ENCODE results near the gene LRP1.

The LRP1 gene

DNA sequence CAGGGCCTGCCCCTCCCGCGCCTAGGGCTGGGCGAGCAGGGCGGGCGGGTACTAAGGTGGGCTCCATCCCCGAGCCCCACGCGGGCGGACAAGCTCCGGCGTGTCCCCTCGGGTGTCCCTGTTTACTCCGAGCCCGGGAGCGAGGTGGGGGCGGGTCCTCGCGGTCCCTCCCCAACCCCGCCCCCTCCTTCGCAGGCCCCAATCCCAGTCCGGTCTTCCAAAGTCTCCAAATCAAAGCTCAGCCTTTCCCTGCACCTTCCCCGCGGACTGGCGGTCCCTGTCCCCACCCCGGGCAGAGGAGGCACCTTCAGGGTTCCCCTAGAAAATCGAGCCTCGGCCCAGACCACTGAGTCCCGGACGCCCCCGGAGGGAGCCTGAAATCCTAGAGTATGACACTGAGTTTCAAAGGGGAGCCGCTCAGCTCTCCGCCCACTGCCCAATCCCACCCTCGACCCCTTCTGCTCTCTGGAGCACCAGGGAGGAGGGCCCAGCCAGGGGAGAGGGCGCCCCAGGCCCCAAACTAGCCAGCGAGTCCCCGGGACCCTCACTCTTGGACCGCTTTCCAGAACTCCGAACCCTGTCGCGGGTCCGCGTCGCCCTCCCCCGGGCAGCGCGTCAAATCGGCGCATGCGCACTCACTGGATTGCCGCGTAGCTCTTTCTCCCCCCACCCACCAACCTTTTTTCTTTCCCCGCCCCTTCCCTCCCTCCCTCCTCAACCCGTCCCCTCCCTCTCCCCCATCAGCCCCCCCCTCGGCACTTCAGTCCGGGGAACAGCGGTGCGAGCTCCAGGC lies at the start of gene LRP1:
Gene LRP1 (plus strand): TSS at position 758 of the 793 bp plus-strand sequence. CDS start 482 bp downstream, outside the sequence.
- DNase-seq, result peak; percentile 50 to 77 (median 60)

DNA sequence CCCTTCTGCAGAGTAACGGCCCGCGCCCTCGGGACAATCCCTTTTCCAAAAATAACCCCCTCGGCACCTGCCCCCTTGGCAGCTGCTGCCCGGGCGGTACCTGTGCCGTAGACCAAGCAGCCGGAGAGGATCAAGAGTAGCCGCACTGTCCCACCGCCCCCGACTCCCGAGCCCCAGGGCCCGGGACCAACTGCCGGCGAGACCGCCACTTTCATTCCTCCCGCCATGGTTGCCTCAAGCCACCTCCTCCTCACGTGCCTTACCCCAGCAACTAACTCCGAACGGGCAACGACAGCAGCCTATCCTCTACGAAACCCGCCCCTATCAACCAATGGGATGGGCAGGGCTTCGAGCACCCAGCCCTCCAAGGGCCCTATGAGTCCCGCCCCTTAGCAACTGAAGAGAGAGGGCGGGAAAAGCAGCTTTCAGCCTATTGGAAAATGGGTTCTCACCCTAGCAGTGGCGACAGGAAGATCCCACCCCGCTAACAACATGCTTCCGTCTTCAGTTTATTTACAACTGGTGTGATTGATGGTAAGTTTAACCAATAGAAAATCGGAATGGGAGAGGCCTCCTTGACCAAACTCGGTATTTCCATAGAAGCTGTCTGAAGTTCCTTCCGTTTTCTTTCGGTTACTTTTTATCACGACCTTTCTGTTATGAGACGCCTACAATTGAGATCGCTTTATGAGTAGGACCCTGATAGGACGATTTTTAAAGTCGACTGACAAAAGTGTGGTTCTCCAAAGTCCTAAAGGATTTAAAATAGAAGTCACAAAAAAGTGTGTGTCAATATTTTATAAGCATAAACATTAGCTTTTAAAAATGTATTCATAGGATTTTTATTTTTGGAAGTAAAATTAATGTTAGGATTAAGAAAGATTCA lies 49.5 kb upstream of the LRP1 start, which contains the start of gene NEMP1:
Gene NEMP1 (minus strand): TSS at position 273 of the 886 bp plus-strand sequence. CDS start 46 bp downstream, at position 227.
- DNase-seq, result peak; percentile 73 to 88 (median 84)

DNA sequence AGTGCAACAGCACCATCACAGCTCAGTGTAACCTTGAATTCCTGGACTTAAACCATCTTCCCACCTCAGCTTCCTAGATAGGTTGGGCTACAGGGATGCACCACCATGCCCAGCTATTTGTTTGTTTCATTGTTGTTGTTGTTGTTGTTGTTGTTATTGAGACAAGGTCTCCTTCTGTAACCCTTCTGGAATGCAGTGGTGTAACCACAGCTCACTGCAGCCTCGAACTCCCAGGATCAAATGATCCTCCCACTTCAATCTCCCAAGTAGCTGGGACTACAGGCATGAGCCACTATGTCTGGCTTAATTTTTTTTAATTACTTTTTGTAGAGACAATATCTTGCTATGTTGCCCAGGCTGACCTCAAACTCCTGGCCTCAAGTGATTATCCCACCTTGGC lies 48.5 kb upstream of the LRP1 start:
- DNase-seq, result no peak

DNA sequence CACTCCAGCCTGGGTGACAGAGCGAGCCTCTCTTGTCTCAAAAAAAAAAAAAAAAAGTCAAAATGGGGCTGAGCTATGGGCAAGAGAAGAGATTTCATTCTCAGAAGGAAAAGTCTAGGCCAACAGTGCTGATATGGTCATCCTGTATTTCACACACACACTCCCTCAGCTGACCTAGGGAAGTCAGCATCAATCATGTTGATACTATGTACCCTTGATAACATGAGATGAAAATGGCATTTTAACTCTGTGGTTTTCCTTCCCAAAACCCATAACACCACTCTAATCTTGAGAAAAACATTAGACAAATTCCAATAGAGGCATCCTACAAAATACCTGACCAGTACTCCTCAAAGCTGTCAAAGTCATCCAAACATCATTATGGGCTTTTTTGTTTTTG lies 47.4 kb upstream of the LRP1 start:
- no peak for DNase-seq

DNA sequence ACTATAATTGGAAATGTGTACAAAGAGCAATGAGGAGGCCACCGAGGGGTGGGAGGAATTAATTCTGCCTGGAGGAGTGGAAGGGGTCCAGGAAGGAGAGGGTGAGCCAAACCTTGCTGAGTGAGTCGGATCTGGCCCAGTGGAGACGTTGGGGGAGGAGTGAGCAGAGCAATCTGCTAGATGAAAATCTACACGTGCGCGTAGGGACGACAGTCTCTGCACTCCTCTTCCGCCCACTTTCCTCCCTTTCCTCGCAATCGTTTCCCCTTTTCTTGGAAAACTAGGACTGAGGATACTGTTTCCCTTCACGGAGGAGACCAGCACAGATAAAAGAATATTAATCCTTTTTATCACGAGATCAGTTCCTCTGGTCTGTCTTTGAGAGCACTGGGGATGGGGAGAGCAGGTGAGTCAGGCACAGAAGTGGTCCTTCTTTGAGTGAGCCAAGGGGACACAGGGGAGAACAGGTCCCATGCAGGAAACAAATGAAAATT lies 42.2 kb upstream of the LRP1 start:
- no peak for DNase-seq

DNA sequence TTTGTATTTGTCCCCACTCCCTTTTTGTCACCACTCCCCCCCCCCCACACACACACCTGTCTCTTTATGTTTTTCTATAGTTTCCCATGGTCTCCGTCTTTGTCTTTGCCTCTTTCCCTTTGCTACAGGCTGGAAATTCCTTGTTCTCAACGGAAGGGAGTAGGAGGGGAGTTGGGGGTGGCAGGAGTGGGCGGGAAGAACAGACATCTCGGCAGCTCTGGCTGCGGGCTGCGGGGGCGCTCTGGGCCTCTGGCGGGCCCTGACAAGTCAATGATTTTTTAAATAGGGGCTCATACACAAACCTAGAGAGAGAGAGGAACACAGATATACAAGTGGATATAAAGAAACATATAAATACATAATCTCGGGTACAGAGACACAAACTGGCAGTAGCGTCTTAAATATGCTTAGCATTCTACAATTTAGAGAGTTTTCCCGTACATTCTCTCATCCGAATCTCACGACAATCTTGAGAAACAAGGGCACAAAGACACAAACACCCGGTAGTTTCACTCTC lies 41.7 kb upstream of the LRP1 start:
- peak in 1 of 4 experiments; percentile 26 for DNase-seq

DNA sequence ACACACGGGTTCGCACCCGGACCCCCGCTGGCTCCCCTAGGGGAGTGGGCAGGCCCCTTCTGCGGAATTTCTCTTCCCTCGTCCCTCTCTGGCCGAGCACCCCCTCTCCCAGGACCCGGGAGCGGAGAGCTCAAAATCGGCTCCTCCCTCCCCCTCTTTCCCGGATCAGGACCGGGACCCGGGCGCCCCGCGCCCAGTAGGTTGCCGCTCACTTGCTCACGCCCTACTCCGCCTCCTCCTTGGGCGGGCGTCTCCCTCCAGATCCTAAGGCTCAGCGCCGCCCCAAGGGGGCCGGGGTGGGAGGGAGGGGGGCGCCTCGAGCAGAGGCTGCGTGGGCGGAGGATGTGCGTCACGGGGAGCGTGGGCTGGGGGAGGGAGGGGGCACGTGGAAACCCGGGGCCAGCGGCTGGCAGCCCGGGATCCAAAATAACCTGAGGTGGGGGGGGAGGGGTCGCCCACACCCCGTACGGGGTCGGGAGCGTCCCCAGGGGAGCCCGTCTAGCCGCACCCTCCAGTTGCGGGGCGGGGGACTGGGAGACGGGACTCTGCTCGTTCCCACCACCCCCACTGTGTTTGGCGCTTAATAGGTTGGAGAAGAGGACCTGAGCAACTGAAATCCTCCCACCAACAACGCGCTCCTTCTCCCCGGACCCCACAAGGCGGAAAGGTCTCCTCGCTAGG lies 41.1 kb upstream of the LRP1 start:
- DNase-seq, result peak; percentile 74 to 88 (median 82)

DNA sequence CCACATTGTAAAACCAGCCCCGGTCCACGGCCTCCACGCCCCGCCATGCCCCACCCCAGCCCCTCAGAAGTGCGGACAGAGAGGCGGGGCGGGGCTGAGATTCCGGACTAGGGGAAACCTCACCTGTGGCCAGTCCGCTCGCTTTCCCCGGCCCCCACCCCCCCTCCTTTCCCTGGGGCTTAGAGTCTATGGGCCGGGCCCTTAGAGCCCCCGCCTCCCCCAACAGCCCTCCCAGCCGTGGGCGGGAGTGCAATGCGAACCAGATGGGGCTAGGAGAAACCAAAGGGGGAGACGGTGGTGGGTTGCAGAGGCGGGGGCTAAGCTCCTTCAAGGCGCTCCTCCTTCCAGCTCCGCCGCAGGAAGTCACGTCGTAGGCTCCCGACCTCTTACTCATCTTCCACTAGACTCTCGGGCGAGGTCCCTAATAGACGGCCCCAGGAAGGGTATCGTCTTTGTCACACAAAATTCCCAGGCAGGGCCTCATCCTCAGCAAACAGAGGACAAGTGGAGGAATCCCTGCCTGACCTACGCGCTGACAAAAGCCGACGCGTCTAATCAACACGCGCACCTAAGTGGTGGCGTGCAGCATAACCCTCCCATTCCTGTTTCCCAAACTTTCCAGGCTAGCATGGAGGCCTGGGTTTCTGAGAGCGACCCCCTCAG lies 40.5 kb upstream of the LRP1 start:
- peak; percentile 43 to 60 (median 50) for DNase-seq

DNA sequence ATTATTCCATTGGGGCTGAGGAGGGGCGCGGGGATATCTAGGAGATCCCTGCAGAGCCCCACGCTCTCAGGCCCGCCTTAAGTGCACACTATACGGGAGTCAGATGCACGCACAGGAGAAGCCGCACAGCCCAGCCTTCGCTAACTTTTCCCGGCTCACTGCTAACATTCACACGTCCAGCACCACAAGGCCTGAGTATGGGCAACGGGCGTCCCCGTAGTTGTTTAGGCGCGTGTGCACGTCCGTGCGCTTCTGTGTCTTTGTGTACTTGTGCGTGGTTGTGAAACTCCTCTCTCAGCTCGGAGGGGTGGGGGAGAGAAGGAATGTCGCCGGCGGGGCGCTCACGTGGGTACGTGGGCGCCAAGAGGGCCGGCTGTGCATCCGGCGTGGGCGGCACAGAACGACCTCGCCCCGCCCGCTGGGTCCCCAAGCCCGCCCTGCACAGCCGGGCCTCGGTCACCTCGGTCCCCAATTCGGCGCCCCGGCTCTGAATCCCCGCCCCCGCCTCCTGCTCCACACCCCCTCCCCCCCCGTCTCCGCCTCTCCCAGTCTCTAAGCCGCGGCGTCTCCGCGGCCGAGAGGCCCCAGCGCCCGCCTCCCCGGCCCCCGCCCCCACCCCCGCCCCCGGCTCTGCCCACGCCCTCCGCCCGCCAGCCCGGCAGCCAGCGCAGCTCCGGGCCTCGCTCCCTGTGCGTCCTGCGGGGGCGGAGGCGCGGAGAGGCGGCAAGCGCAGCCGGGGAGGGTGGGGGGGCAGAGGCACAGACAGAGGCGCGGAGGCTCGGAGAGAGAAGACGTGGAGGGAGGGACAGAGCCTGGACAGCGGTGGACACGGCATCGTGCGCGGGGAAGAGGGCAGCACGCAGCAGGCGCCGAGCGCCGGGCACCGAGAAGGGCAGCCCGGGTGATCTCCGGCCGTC lies 39.7 kb upstream of the LRP1 start, which contains the start of gene NAB2:
Gene NAB2 (plus strand): TSS at position 761 of the 917 bp plus-strand sequence. CDS start 158 bp downstream, outside the sequence.
- DNase-seq, result peak; percentile 36 to 95 (median 74)

DNA sequence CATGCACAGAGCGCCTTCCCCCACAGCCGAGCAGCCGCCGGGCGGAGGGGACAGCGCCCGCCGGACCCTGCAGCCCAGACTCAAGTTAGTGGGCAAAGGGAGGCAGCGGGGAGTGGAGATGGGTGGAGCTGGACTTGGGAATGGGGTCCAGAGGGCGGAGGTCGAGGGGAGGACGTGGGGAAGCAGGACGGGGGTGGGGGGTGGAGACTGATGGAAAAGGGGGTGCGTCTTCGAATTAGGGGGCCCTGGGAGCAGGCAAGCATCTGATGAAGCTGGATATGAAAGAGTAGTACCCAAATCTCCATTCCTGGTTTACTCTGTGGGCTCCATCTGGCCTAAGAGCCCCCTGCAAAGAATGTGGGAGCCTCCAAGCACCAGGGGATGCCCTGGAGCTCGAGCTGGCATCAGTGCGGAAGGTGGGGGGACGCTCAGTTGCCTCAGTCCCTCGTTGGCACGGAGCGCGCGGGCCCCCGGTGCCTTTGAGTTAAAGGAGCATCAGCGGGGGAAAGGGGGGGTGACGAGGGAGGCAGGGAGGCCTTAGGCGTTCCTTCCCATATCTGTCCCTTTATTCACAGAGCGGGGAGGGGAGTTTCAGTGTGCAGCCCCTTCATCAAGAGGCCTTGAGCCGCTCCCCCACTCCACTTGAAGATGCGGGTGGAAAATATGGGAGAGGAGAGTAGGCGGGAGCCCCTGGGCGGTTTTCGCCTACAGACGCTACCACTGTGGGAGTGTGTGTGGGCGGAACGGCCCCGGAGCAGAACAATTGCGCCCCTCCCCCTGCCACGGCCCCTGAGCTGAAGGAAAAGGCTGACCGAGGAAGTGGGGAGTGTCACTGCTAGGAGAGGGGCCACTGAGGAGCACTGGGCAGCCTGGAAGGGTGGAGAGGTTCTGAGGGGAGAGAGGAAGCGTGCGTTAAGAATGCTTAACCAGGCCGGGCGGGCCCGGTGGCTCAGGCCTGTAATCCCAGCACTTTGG lies 38.7 kb upstream of the LRP1 start:
- peak in 2 of 4 experiments; percentile 24 to 43 for DNase-seq

DNA sequence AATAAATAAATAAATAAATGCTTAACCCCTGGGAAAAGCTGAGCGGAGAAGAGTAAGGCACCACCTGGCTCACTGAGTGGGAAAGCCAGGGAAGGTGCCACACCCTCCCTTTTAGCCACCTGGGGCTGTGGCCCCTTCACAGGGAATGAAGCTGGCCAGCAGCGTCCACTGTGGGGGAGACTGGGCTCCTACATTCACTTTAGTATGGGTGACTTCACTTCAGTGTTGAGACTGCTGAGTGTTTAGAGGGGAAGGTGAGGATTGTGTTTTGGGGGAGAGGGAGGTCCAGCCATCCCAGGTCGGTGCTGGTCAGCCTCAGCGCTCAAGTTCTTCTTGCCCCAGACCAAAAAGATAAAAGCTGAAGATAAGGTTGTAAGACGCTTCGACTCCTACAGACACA lies 37.8 kb upstream of the LRP1 start:
- DNase-seq, result no peak

DNA sequence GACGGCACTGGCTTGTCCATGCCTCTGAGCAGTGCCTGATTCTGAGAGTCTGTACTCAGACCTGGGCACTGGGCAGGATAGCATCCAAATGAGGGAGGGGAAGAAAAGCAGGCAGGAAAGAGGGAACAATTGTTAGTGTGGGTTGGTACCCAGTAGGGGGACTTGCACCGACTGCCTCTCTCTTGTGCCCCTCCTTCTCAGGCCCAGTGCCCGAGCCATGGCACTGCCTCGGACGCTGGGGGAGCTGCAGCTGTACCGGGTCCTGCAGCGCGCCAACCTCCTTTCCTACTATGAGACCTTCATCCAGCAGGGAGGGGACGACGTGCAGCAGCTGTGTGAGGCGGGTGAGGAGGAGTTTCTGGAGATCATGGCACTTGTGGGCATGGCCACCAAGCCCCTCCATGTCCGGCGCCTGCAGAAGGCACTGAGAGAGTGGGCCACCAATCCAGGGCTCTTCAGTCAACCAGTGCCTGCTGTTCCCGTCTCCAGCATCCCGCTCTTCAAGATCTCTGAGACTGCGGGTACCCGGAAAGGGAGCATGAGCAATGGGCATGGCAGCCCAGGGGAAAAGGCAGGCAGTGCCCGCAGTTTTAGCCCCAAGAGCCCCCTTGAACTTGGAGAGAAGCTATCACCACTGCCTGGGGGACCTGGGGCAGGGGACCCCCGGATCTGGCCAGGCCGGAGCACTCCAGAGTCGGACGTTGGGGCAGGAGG lies 37.2 kb upstream of the LRP1 start:
- no peak for DNase-seq

DNA sequence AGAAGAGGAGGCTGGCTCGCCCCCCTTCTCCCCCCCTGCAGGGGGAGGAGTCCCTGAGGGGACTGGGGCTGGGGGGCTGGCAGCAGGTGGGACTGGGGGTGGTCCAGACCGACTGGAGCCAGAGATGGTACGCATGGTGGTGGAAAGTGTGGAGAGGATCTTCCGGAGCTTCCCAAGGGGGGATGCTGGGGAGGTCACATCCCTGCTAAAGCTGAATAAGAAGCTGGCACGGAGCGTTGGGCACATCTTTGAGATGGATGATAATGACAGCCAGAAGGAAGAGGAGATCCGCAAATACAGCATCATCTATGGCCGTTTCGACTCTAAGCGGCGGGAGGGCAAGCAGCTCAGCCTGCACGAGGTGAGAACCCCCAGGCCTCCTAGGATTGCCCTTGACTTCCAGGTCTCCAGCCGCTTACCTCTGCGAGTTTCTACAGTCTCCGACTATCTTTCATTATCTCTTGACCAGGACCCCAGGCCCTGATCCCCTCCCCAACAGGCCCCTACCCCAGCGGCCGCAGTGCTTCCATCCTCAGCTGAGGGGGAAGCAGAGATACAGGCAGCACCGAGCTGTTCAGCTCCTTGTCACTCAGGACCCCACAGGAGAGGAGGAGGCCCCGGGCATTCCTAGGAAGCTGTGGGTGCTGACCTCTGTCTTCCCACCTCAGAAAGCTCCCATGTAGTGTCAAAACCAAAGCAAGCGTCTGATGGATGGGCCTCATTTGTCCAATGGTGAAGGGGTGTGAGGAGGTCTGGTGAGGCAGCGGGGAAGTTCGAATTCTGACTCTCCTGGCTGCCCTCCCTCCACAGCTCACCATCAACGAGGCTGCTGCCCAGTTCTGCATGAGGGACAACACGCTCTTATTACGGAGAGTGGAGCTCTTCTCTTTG lies 36.4 kb upstream of the LRP1 start:
- no peak for DNase-seq

DNA sequence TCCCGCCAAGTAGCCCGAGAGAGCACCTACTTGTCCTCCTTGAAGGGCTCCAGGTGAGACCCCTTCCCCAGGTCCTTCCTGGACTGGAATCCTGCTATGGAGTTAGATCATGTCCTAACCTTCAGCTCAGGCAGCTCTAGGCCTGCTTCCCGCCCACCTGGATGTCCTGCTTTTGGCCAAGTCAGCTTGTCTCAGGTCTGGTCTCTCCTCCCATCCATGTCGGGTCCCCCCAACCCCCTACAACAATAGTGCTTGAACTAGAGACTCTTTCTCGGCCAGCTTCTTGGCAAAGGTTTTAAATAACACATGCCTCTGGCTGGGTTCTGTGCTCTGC lies 35.8 kb upstream of the LRP1 start:
- no peak for DNase-seq

DNA sequence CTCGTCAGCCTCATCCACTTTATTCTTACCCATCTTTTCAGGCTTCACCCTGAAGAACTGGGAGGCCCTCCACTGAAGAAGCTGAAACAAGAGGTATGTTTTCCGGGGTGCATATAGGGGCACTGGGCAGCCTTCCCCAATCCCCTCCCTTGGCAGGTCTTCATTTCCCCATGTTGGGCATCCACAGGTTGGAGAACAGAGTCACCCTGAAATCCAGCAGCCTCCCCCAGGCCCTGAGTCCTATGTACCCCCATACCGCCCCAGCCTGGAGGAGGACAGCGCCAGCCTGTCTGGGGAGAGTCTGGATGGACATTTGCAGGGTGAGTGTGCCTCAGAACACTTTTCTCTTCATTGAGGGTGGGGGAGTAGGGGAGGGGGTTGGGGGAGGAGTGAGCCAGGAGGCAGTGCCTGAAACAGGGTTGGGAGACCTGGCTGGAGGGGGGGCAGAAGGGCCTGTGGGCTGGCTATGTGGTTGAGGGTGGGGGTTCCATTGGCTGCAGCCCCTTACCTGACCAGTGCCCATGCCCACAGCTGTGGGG lies 35.3 kb upstream of the LRP1 start:
- no peak for DNase-seq

DNA sequence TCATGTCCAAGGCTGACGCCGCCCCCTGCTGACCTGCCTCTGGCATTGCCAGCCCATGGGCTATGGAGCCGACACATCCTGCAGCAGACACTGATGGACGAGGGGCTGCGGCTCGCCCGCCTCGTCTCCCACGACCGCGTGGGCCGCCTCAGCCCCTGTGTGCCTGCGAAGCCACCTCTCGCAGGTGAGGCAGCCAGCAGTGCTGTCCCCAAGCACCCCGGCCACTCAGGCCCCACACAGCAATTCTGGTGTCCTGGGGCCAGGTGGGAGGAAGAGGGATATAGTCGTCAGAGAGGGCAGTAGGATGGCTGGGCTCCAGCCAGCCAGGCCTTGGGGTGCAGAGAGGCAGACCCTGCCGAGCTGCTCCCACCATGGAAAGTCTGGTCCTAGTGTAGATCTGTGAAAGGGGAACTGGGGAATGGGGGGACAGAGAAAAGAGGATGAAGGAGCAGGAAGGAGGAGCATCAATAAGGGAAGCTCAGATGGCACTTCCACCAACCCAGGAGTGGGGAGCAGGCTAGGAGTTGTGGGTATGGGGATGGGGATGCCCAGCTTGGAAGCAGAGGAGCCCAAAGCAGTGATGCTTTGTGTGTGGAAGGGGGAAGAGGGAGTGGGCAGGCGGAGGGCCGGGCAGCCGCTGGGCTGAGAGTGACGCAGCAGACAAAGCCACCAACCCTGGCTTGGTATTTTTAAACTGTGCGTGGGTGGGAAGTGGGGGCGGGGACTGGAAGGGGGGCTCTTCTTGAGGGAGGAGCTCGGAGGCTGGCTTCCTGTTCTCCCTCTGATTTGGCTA lies 34.7 kb upstream of the LRP1 start:
- peak in 3 of 4 experiments; percentile 25 to 40 (median 26) for DNase-seq

Measured in activated naive CD4-positive, alpha-beta T cell (primary cell).